ENCODE results near the gene GJB4. TPM values are rescaled to one million over a fixed set of nuclear protein-coding genes. Genes with fewer than 3 reads are reported as not detected.
"Not testable (repeated sequence)": the region's sequence is repeated elsewhere in the genome, so short reads cannot be mapped to it uniquely, and the experiment has no call there.

GJB4 gene
- total and polyA plus RNA-seq, 7 donors: not detected

GRCh38 chr1:34726861-34727260 lies 32.7 kb upstream of the GJB4 start:
- no peaks in the 10 kb centered on the region for H3K4me1 ChIP-seq
- H3K4me3 ChIP-seq: no peak overlapping the region
- no peaks in the 10 kb centered on the region for H3K36me3 ChIP-seq (ENCODE audit: insufficient read depth in 1 of 2, low read depth in 1 of 2)
- H3K27me3 ChIP-seq (ENCODE audit: insufficient read depth in 3 of 3, low read length in 2 of 3): peaks cover 0 to 7% (median 0%) of the 10 kb centered on the region in 3 donors
- no peak for ATAC-seq
- 75 to 83% (median 78%) methylated on average over 6 of the region's 6 CpGs for WGBS, 3 donors
- intact Hi-C loops (cut with DNase I): no loop called here
- H3K27ac ChIP-seq: no peak overlapping the region
- H3K9me3 ChIP-seq: no peaks in the 10 kb centered on the region
- TF ChIP-seq, protein P1, sequence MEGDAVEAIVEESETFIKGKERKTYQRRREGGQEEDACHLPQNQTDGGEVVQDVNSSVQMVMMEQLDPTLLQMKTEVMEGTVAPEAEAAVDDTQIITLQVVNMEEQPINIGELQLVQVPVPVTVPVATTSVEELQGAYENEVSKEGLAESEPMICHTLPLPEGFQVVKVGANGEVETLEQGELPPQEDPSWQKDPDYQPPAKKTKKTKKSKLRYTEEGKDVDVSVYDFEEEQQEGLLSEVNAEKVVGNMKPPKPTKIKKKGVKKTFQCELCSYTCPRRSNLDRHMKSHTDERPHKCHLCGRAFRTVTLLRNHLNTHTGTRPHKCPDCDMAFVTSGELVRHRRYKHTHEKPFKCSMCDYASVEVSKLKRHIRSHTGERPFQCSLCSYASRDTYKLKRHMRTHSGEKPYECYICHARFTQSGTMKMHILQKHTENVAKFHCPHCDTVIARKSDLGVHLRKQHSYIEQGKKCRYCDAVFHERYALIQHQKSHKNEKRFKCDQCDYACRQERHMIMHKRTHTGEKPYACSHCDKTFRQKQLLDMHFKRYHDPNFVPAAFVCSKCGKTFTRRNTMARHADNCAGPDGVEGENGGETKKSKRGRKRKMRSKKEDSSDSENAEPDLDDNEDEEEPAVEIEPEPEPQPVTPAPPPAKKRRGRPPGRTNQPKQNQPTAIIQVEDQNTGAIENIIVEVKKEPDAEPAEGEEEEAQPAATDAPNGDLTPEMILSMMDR (IDR thresholded peaks at IDR 0.05): no peak
- no peak for DNase-seq

GRCh38 chr1:34730485-34730884 lies 29.1 kb upstream of the GJB4 start:
- ATAC-seq: no peak
- H3K27ac ChIP-seq: no peak overlapping the region
- TF ChIP-seq, protein P1 (IDR thresholded peaks at IDR 0.05): no peak
- H3K4me1 ChIP-seq: no peaks in the 10 kb centered on the region
- DNase-seq: no peak
- no peaks in the 10 kb centered on the region for H3K36me3 ChIP-seq (ENCODE audit: insufficient read depth in 1 of 2, low read depth in 1 of 2)
- H3K4me3 ChIP-seq: no peak overlapping the region
- intact Hi-C loops (cut with DNase I): no loop called here
- H3K9me3 ChIP-seq: no peaks in the 10 kb centered on the region
- H3K27me3 ChIP-seq (ENCODE audit: insufficient read depth in 3 of 3, low read length in 2 of 3): peaks cover 0 to 5% (median 3%) of the 10 kb centered on the region in 3 donors
- 65 to 79% (median 76%) methylated on average over 5 of the region's 5 CpGs for WGBS, 3 donors

GRCh38 chr1:34732831-34733230 lies 26.7 kb upstream of the GJB4 start:
- DNase-seq; intact Hi-C loops (cut with DNase I); H3K4me3 ChIP-seq; H3K27me3 ChIP-seq (ENCODE audit: insufficient read depth in 3 of 3, low read length in 2 of 3); ATAC-seq; H3K9me3 ChIP-seq; H3K36me3 ChIP-seq (ENCODE audit: insufficient read depth in 1 of 2, low read depth in 1 of 2); H3K27ac ChIP-seq; H3K4me1 ChIP-seq: not testable (repeated sequence)
- 61 to 67% (median 66%) methylated on average over 7 of the region's 7 CpGs for WGBS, 3 donors

- Histone ChIP-seq H3K4me1 (no peaks in the 10 kb centered on the region), H3K4me3 (no peak overlapping the region), H3K27ac (no peak overlapping the region), H3K36me3 (ENCODE audit: insufficient read depth in 1 of 2, low read depth in 1 of 2) (no peaks in the 10 kb centered on the region), H3K27me3 (ENCODE audit: insufficient read depth in 3 of 3, low read length in 2 of 3) (peaks cover 0 to 8% (median 4%) of the 10 kb centered on the region in 3 donors), H3K9me3 (no peaks in the 10 kb centered on the region)
- DNase-seq (no peak), ATAC-seq (no peak)
- intact Hi-C loops (cut with DNase I): no loop called here
- TF ChIP-seq, protein P1 (IDR thresholded peaks at IDR 0.05): no peak
- 69 to 76% (median 75%) methylated on average over 10 of the region's 10 CpGs for WGBS, 3 donors
These were observed 22.8 kb upstream of the GJB4 start for GRCh38 chr1:34736692-34737091.

DNA sequence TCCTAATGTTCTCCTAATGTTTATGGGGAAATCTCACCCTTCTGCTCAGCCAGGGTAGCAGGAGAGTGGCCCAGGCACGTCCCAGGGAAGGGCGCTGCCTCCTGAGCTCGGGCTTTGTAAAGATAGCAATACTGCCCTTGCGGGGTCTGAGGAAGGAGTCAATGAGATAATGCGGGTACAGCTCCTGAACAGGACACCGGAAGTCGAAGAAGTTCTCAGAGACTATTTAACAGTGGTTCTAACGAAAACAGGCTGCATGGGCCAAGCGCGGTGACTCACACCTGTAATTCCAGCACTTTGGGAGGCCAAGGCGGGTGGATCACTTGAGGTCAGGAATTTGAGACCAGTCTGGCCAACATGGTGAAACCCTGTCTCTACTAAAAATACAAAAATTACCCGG lies 22.3 kb upstream of the GJB4 start:
- intact Hi-C loops (cut with DNase I); H3K4me3 ChIP-seq; H3K27ac ChIP-seq; H3K36me3 ChIP-seq (ENCODE audit: insufficient read depth in 1 of 2, low read depth in 1 of 2); H3K9me3 ChIP-seq; H3K27me3 ChIP-seq (ENCODE audit: insufficient read depth in 3 of 3, low read length in 2 of 3); DNase-seq; ATAC-seq; H3K4me1 ChIP-seq: not testable (repeated sequence)
- 83 to 88% (median 85%) methylated on average over 12 of the region's 12 CpGs for WGBS, 3 donors

GRCh38 chr1:34739613-34740012 lies 19.9 kb upstream of the GJB4 start:
- ATAC-seq (no peak), DNase-seq (no peak)
- Histone ChIP-seq H3K4me3 (no peak overlapping the region), H3K27ac (no peak overlapping the region), H3K4me1 (no peaks in the 10 kb centered on the region), H3K36me3 (ENCODE audit: insufficient read depth in 1 of 2, low read depth in 1 of 2) (no peaks in the 10 kb centered on the region), H3K9me3 (no peaks in the 10 kb centered on the region), H3K27me3 (ENCODE audit: insufficient read depth in 3 of 3, low read length in 2 of 3) (peaks cover 0 to 8% (median 2%) of the 10 kb centered on the region in 3 donors)
- TF ChIP-seq, protein P1 (IDR thresholded peaks at IDR 0.05): no peak
- WGBS, 3 donors: 50 to 52% (median 51%) methylated on average over 3 of the region's 3 CpGs
- intact Hi-C loops (cut with DNase I): loop anchor here (5.0 kb wide), 3 partner anchors 277 to 1107 kb away; no protein-coding TSS in a partner anchor
